ENCODE data around the gene CAMTA1. TPM values are rescaled to one million over a fixed set of nuclear protein-coding genes. Genes with fewer than 3 reads are reported as not detected.
"Not testable (repeated sequence)": the region's sequence is repeated elsewhere in the genome, so short reads cannot be mapped to it uniquely, and the experiment has no call there.

CAMTA1 gene, protein sequence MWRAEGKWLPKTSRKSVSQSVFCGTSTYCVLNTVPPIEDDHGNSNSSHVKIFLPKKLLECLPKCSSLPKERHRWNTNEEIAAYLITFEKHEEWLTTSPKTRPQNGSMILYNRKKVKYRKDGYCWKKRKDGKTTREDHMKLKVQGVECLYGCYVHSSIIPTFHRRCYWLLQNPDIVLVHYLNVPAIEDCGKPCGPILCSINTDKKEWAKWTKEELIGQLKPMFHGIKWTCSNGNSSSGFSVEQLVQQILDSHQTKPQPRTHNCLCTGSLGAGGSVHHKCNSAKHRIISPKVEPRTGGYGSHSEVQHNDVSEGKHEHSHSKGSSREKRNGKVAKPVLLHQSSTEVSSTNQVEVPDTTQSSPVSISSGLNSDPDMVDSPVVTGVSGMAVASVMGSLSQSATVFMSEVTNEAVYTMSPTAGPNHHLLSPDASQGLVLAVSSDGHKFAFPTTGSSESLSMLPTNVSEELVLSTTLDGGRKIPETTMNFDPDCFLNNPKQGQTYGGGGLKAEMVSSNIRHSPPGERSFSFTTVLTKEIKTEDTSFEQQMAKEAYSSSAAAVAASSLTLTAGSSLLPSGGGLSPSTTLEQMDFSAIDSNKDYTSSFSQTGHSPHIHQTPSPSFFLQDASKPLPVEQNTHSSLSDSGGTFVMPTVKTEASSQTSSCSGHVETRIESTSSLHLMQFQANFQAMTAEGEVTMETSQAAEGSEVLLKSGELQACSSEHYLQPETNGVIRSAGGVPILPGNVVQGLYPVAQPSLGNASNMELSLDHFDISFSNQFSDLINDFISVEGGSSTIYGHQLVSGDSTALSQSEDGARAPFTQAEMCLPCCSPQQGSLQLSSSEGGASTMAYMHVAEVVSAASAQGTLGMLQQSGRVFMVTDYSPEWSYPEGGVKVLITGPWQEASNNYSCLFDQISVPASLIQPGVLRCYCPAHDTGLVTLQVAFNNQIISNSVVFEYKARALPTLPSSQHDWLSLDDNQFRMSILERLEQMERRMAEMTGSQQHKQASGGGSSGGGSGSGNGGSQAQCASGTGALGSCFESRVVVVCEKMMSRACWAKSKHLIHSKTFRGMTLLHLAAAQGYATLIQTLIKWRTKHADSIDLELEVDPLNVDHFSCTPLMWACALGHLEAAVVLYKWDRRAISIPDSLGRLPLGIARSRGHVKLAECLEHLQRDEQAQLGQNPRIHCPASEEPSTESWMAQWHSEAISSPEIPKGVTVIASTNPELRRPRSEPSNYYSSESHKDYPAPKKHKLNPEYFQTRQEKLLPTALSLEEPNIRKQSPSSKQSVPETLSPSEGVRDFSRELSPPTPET (N-terminal part only)
- 80.5 and 118 TPM in 2 replicates for total RNA-seq (2014; rRNA removed; shearing (Covaris generic); ENCODE audit: low replicate concordance)

- Histone ChIP-seq H4K20me1 (ENCODE audit: insufficient read depth, low read depth, low read length) (peaks cover 34% of the 10 kb centered on the region), H3K27me3 (ENCODE audit: low read length) (no peaks in the 10 kb centered on the region), H3K9me2 (replicated peaks; ENCODE audit: insufficient read depth, low read length) (no peaks in the 10 kb centered on the region), H2AFZ (ENCODE audit: low read length) (peak within 1 kb of the TSS; percentile 53; the same call in 1 of the 2 replicates), H3K4me3 (ENCODE audit: low read length) (peak within 1 kb of the TSS; percentile 81), H3K4me1 (ENCODE audit: low read length) (peaks cover 65% of the 10 kb centered on the region), H3K36me3 (ENCODE audit: insufficient read depth, low read length) (no peaks in the 10 kb centered on the region), H3K9ac (ENCODE audit: low read length) (peak within 1 kb of the TSS; percentile 90), H3K27ac (ENCODE audit: low read length) (peak within 1 kb of the TSS; percentile 99), H3K79me2 (ENCODE audit: low read length) (peaks cover 51% of the 10 kb centered on the region), H3K4me2 (ENCODE audit: low read depth, low read length, poor library complexity, severe bottlenecking) (peak within 1 kb of the TSS; percentile 84), H3K9me3 (ENCODE audit: low read length) (no peaks in the 10 kb centered on the region)
- DNase-seq, result no peak
Observed at GRCh38 chr1:6785318-6785727, at the start of gene CAMTA1. Gene CAMTA1, plus strand, starts transcription at chr1:6785454. Its CDS starts 77 bp downstream, at chr1:6785531.

- H3K9me3 ChIP-seq (ENCODE audit: low read length), result no peaks in the 10 kb centered on the region
- no peaks in the 10 kb centered on the region for H3K27me3 ChIP-seq (ENCODE audit: low read length)
- no peak overlapping the region for H2AFZ ChIP-seq (ENCODE audit: low read length)
- H4K20me1 ChIP-seq (ENCODE audit: insufficient read depth, low read depth, low read length), result no peaks in the 10 kb centered on the region
- peaks cover 13% of the 10 kb centered on the region for H3K4me1 ChIP-seq (ENCODE audit: low read length)
- no peak overlapping the region for H3K4me2 ChIP-seq (ENCODE audit: low read depth, low read length, poor library complexity, severe bottlenecking)
- no peaks in the 10 kb centered on the region for H3K36me3 ChIP-seq (ENCODE audit: insufficient read depth, low read length)
- H3K4me3 ChIP-seq (ENCODE audit: low read length), result no peak overlapping the region
- H3K9ac ChIP-seq (ENCODE audit: low read length), result no peak overlapping the region
- H3K79me2 ChIP-seq (ENCODE audit: low read length), result no peaks in the 10 kb centered on the region
- no peak overlapping the region for H3K27ac ChIP-seq (ENCODE audit: low read length)
- DNase-seq, result no peak
- no peaks in the 10 kb centered on the region for H3K9me2 ChIP-seq (replicated peaks; ENCODE audit: insufficient read depth, low read length)
Observed at GRCh38 chr1:6738987-6739676, 46.1 kb upstream of the CAMTA1 start.

DNA sequence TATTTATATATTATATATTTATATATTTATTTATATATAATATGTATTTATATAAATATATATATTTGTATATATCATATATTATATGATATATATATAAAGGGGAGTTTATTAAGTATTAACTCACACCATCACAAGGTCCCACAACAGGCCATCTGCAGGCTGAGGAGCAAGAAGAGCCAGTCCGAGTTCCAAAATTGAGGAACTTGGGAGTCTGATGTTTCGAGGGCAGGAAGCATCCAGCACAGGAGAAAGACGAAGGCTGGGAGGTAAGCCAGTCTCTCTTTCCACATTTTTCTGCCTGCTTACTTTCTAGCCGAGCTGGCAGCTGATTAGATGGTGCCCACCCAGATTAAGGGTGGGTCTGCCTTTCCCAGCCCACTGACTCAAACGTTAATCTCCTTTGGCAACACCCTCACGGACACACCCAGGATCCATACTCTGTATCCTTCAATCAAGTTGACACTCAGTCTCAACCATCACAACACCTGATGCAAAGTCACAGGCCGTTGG is 42.5 kb upstream of the CAMTA1 start:
- H3K79me2 ChIP-seq (ENCODE audit: low read length); H3K27ac ChIP-seq (ENCODE audit: low read length); H3K36me3 ChIP-seq (ENCODE audit: insufficient read depth, low read length); H4K20me1 ChIP-seq (ENCODE audit: insufficient read depth, low read depth, low read length); H3K9me2 ChIP-seq (replicated peaks; ENCODE audit: insufficient read depth, low read length); H3K9me3 ChIP-seq (ENCODE audit: low read length); H3K9ac ChIP-seq (ENCODE audit: low read length); H3K27me3 ChIP-seq (ENCODE audit: low read length); DNase-seq: not testable (repeated sequence)
- peak overlapping the region; percentile 96; the same call in 1 of the 2 replicates for H2AFZ ChIP-seq (ENCODE audit: low read length)
- peaks cover 13% of the 10 kb centered on the region for H3K4me1 ChIP-seq (ENCODE audit: low read length)
- peak overlapping the region; percentile 27; the same call in 1 of the 2 replicates for H3K4me3 ChIP-seq (ENCODE audit: low read length)
- H3K4me2 ChIP-seq (ENCODE audit: low read depth, low read length, poor library complexity, severe bottlenecking), result peak overlapping the region; percentile 35

- Histone ChIP-seq H3K9me2 (replicated peaks; ENCODE audit: insufficient read depth, low read length) (no peaks in the 10 kb centered on the region), H3K9ac (ENCODE audit: low read length) (peak overlapping the region; percentile 42), H2AFZ (ENCODE audit: low read length) (peak overlapping the region; percentile 96), H3K4me1 (ENCODE audit: low read length) (peaks cover 13% of the 10 kb centered on the region), H3K36me3 (ENCODE audit: insufficient read depth, low read length) (no peaks in the 10 kb centered on the region), H4K20me1 (ENCODE audit: insufficient read depth, low read depth, low read length) (no peaks in the 10 kb centered on the region), H3K4me3 (ENCODE audit: low read length) (peak overlapping the region; percentile 27; the same call in 1 of the 2 replicates), H3K9me3 (ENCODE audit: low read length) (no peaks in the 10 kb centered on the region), H3K27me3 (ENCODE audit: low read length) (no peaks in the 10 kb centered on the region), H3K79me2 (ENCODE audit: low read length) (no peaks in the 10 kb centered on the region), H3K27ac (ENCODE audit: low read length) (no peak overlapping the region), H3K4me2 (ENCODE audit: low read depth, low read length, poor library complexity, severe bottlenecking) (peak overlapping the region; percentile 35)
- DNase-seq, result peak; percentile 67
Observed at GRCh38 chr1:6743189-6744101, 41.8 kb upstream of the CAMTA1 start.

DNA sequence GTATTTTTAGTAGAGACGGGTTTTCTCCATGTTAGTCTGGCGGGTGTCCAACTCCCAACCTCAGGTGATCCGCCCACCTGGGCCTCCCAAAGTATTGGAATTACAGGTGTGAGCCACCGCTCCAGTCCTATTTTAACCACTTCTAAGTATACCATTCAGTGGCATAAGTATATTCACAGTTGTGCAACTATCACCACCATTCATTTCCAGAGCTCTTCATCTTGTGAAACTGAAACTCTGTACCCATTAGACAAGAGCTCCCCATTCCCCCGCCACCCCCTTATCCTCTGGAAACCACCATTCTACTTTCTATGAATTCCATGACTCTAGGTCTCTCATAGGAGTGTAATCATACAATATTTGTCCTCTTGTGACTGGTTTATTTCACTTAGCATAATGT is 40.2 kb upstream of the CAMTA1 start:
- Histone ChIP-seq H3K9ac (ENCODE audit: low read length) (no peak overlapping the region), H3K27ac (ENCODE audit: low read length) (no peak overlapping the region), H3K27me3 (ENCODE audit: low read length) (no peaks in the 10 kb centered on the region), H3K36me3 (ENCODE audit: insufficient read depth, low read length) (no peaks in the 10 kb centered on the region), H3K4me2 (ENCODE audit: low read depth, low read length, poor library complexity, severe bottlenecking) (no peak overlapping the region), H3K4me1 (ENCODE audit: low read length) (peaks cover 20% of the 10 kb centered on the region), H3K79me2 (ENCODE audit: low read length) (no peaks in the 10 kb centered on the region), H3K4me3 (ENCODE audit: low read length) (no peak overlapping the region), H3K9me3 (ENCODE audit: low read length) (no peaks in the 10 kb centered on the region), H2AFZ (ENCODE audit: low read length) (no peak overlapping the region), H3K9me2 (replicated peaks; ENCODE audit: insufficient read depth, low read length) (no peaks in the 10 kb centered on the region), H4K20me1 (ENCODE audit: insufficient read depth, low read depth, low read length) (no peaks in the 10 kb centered on the region)
- DNase-seq, result no peak

DNA sequence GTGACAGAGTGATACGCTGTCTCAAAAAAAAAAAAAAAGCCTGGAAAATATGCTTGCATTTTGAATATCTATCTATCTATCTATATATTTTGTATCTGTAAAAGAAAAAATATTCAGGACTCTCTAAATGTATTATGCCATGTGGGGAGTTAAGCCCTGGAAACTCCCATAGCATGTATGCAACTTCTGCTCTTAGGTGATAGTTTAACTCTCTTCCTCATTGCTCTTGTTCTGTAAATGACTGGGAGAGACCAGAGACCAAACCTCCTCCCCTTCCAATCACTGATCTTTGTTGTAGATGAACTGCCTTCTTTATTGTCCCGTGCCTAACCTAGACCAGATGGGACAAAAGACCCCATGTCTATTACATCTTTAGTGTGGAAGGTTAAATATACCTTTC is 37.6 kb upstream of the CAMTA1 start:
- Histone ChIP-seq H3K9me3 (ENCODE audit: low read length) (no peaks in the 10 kb centered on the region), H3K4me2 (ENCODE audit: low read depth, low read length, poor library complexity, severe bottlenecking) (no peak overlapping the region), H3K9me2 (replicated peaks; ENCODE audit: insufficient read depth, low read length) (no peaks in the 10 kb centered on the region), H4K20me1 (ENCODE audit: insufficient read depth, low read depth, low read length) (no peaks in the 10 kb centered on the region), H3K79me2 (ENCODE audit: low read length) (no peaks in the 10 kb centered on the region), H3K36me3 (ENCODE audit: insufficient read depth, low read length) (no peaks in the 10 kb centered on the region), H3K27ac (ENCODE audit: low read length) (no peak overlapping the region), H3K9ac (ENCODE audit: low read length) (no peak overlapping the region), H2AFZ (ENCODE audit: low read length) (no peak overlapping the region), H3K4me1 (ENCODE audit: low read length) (peaks cover 25% of the 10 kb centered on the region), H3K4me3 (ENCODE audit: low read length) (no peak overlapping the region), H3K27me3 (ENCODE audit: low read length) (no peaks in the 10 kb centered on the region)
- no peak for DNase-seq

DNA sequence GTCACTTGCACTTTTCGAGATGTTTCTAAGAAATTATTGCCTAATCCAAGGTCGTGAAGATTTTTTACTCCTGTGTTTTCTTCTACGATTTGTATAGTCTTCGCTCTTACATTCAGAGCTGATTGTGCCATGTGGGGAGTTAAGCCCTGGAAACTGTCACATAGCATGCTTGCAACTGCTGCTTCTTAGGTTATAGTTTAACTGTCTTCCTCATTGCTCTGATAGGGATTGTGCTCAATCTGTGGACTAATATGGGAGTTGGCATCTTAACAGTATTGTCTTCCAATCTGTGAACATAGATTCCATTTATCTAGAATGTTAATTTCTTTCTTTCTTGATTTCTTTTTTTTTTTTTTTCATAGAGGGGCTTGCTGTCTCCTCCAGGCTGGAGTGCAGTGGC is 34.8 kb upstream of the CAMTA1 start:
- no peak overlapping the region for H3K4me2 ChIP-seq (ENCODE audit: low read depth, low read length, poor library complexity, severe bottlenecking)
- no peak for DNase-seq

More for the DNA sequence above, 34.8 kb upstream of the CAMTA1 start:
- no peaks in the 10 kb centered on the region for H3K9me2 ChIP-seq (replicated peaks; ENCODE audit: insufficient read depth, low read length)
- H3K9ac ChIP-seq (ENCODE audit: low read length), result no peak overlapping the region
- no peaks in the 10 kb centered on the region for H4K20me1 ChIP-seq (ENCODE audit: insufficient read depth, low read depth, low read length)
- H3K36me3 ChIP-seq (ENCODE audit: insufficient read depth, low read length), result no peaks in the 10 kb centered on the region
- H3K4me3 ChIP-seq (ENCODE audit: low read length), result no peak overlapping the region
- H3K27ac ChIP-seq (ENCODE audit: low read length), result no peak overlapping the region
- no peaks in the 10 kb centered on the region for H3K79me2 ChIP-seq (ENCODE audit: low read length)
- H2AFZ ChIP-seq (ENCODE audit: low read length), result no peak overlapping the region
- H3K4me1 ChIP-seq (ENCODE audit: low read length), result peaks cover 21% of the 10 kb centered on the region
- no peaks in the 10 kb centered on the region for H3K27me3 ChIP-seq (ENCODE audit: low read length)
- no peaks in the 10 kb centered on the region for H3K9me3 ChIP-seq (ENCODE audit: low read length)
